Smooth muscle cell of the brain vasculature (primary cell): Measurements from ENCODE around the gene LMX1B.
"Not testable (repeated sequence)": the region's sequence is repeated elsewhere in the genome, so short reads cannot be mapped to it uniquely, and the experiment has no call there.

Experiments
- DNase-seq: peaks from one replicate; pipeline ENCODE4 v3.0.0-alpha.2; 2012; ENCODE audit warnings: low read depth, low spot score

The LMX1B gene

GRCh38 chr9:126633881-126634558, 20.3 kb downstream of the LMX1B start:
- no peak for DNase-seq

- no peak for DNase-seq
These were observed 21.3 kb downstream of the LMX1B start for GRCh38 chr9:126635061-126635460.

- DNase-seq: no peak
These were observed 22.1 kb downstream of the LMX1B start for GRCh38 chr9:126635661-126636439.

GRCh38 chr9:126636983-126637798, 23.5 kb downstream of the LMX1B start:
- no peak for DNase-seq

GRCh38 chr9:126638571-126639132, 24.9 kb downstream of the LMX1B start:
- no peak for DNase-seq

- no peak for DNase-seq
These were observed 25.7 kb downstream of the LMX1B start for GRCh38 chr9:126639318-126640000.

GRCh38 chr9:126641118-126641851, 27.6 kb downstream of the LMX1B start:
- no peak for DNase-seq

GRCh38 chr9:126642010-126642744, 28.4 kb downstream of the LMX1B start:
- no peak for DNase-seq

- DNase-seq: no peak
These were observed 29.1 kb downstream of the LMX1B start for GRCh38 chr9:126642839-126643238.

GRCh38 chr9:126643945-126644527, 30.3 kb downstream of the LMX1B start:
- DNase-seq: no peak

GRCh38 chr9:126646162-126646561, 32.4 kb downstream of the LMX1B start:
- no peak for DNase-seq

GRCh38 chr9:126647585-126648411, 34.1 kb downstream of the LMX1B start:
- no peak for DNase-seq

GRCh38 chr9:126649477-126649876, 35.7 kb downstream of the LMX1B start:
- DNase-seq: no peak

GRCh38 chr9:126650404-126651341, 36.9 kb downstream of the LMX1B start:
- no peak for DNase-seq

GRCh38 chr9:126652140-126652582, 38.4 kb downstream of the LMX1B start:
- DNase-seq: no peak

- no peak for DNase-seq
These were observed 40.4 kb downstream of the LMX1B start for GRCh38 chr9:126654124-126654523.

- not testable (repeated sequence) for DNase-seq
These were observed 42.5 kb downstream of the LMX1B start for GRCh38 chr9:126656214-126656613.
